Measurements from ENCODE around the gene VTI1A.

GRCh38 chr10:112559349-112559748 lies 112.3 kb downstream of the VTI1A start:
- no peak for TF ChIP-seq CTCF (conservative IDR thresholded peaks at IDR 0.05 in 1 of 2, IDR thresholded peaks at IDR 0.05 in 1 of 2; ENCODE audit: extremely low read depth in 1 of 2, insufficient read depth in 1 of 2, low read depth in 1 of 2, low read length in 2 of 2)
- TF ChIP-seq EZH2 (IDR thresholded peaks at IDR 0.05; ENCODE audit: borderline replicate concordance, low read length): no peak
